Measurements from ENCODE around the gene TPSG1.
"Not testable (repeated sequence)": the region's sequence is repeated elsewhere in the genome, so short reads cannot be mapped to it uniquely, and the experiment has no call there.

Gene TPSG1

DNA sequence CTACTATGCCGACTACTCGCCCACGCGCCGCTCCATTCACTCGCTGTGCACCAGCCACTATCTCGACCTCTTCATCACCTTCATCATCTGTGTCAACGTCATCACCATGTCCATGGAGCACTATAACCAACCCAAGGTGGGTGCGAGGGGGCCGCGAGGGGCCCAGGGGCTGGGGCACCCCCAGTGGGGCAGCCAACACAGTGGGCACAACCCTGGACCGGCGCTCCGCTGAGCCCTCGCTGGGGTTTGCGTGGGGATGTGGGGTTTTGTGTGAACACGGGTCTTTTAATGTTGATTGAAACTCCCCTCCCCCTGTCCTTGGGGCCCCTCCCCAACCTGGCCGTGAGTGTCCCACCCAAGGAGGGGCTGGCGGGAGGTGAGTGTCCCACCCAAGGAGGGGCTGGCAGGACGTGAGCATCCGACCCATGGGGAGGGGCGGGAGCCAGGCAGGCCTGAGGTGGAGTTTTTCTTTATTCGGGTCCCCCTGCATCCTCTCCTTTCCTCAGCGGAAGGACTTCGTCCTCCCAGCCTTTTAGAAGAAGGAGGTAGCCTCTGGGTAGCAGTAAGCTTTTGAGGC lies 11.2 kb downstream of the TPSG1 start:
- no peak for DNase-seq

DNA sequence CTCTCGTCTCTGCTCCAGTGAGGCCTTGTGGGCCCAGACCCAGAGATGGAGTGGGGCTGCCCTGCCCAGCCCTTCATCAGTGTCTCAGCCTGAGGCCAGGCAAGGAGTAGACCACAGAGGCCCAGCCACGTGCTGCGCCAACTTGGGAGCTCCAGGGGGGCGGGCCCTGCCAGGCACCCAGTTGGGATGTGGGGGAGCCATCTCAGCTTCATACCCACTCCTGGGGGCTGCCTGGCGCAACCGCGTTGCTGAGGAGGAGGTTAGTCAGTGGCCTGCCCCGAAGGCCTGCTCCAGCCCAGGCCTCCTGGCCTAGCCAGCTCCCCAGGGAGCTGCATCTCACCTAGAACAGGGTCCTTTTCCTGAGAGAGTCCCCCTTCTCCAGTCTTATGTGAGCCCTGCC lies 11.8 kb downstream of the TPSG1 start:
- no peak for DNase-seq

DNA sequence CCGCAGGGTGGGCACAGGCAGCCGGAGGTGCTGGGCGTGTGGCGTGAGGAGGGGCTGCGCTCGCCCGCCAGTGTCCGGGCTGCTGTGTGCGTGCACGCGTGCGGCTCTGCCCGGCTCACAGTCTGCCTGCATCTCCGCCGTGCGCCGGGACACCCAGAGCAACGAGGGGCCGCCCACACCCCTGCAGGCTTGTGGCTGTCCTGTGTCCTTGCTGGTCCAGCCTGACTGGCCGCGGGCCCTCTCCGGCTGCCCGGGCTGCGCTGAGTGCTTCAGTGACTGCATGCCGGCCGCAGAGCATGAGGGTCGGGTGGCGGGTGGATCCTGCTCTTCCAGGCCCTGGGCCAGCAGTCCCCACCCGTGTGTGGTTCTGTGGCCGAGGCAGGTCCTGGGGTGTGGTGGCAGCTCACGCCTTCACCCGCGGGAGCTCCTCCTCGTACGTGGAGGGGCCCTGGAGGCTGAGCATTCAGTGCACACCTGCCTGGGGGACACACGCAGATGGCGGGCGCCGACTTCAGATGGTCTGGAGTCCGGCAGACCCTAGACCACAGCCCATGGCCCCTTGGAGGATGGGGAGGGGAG lies 12.4 kb downstream of the TPSG1 start:
- DNase-seq, result no peak

DNA sequence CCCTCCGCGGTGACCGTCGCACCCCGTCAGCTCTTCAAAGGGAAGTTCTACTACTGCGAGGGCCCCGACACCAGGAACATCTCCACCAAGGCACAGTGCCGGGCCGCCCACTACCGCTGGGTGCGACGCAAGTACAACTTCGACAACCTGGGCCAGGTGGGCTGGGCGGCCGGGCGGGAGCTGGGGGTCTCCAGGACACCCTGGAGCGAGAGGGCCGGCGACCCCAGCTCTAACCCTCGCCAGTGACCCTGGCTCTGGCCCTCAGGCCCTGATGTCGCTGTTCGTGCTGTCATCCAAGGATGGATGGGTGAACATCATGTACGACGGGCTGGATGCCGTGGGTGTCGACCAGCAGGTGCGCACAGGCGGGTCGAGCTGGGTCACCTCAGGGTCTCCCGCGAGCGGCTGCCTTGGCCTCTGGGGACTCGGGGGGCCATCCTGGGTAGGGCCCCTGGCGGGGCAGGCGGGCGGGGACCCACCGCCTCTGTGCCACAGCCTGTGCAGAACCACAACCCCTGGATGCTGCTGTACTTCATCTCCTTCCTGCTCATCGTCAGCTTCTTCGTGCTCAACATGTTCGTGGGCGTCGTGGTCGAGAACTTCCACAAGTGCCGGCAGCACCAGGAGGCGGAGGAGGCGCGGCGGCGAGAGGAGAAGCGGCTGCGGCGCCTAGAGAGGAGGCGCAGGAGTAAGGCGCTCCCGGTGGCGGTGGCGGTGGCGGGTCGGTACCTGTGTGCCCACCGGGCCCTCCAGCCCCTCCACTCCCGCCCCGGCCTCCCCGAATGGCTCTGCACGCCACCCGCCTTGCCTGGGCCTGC lies 13.4 kb downstream of the TPSG1 start:
- DNase-seq, result no peak

DNA sequence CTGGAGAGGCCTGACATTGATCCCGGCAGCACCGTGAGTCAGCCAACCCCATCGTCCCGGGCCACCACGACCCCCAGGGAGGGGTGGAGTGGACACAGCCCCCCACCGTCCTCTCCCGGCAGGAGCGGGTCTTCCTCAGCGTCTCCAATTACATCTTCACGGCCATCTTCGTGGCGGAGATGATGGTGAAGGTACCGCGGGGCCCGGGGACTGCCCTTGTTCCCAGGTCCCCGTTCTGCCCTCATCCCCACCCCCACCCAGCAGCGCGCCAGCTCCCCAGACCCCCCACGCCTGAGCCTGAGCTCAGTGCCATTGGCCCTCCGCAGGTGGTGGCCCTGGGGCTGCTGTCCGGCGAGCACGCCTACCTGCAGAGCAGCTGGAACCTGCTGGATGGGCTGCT lies 14.6 kb downstream of the TPSG1 start:
- DNase-seq, result no peak

DNA sequence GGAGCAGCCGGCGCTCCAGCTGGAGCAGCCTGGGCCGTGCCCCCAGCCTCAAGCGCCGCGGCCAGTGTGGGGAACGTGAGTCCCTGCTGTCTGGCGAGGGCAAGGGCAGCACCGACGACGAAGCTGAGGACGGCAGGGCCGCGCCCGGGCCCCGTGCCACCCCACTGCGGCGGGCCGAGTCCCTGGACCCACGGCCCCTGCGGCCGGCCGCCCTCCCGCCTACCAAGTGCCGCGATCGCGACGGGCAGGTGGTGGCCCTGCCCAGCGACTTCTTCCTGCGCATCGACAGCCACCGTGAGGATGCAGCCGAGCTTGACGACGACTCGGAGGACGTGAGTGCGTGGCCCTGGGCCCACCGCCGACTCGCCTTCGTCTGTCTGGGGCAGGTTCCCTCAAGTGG lies 16.0 kb downstream of the TPSG1 start:
- no peak for DNase-seq

DNA sequence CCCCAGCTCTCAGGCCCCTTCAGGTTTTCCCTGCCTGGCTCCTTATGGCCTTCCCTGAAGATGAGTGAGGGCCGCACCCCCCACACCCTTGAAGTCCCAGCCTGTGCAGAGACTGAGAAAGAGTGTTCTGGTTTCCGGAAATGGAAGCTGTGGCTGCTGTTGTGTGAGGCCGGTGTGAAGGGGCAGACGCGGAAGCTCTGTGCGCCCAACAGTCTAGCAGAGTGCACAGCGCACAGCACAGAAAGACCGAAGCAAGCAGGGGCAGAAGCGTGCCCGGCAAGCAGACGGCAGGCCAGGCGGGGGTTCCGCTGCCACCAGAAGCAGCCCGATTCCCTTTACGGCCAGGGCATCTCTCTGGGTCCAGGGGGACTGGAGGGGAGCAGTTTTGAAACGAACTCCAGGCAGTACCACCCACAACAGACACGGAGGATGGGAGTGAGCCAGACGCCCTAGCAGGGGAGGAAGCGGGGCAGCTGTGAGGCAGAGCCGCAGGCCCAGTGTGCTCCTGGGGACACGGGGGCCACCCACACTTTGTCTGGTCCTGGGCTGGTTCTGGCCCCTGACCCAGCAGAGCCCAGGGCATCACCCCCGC lies 16.7 kb downstream of the TPSG1 start:
- DNase-seq, result no peak

DNA sequence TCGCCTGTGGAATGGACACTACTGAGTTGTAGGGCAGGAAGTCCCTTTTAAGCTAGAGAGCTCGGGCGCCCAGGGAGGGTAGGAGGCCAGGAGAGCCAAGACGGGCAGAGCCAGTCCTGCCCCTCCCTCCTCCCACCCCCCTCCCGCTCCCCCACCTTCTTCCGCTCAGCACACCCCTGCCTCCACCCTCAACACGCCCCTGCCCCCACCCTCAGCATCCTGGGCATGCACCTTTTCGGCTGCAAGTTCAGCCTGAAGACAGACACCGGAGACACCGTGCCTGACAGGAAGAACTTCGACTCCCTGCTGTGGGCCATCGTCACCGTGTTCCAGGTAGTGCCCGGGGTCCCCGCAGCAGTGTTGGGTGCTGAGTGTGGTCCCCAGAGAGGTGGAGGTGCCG lies 18.3 kb downstream of the TPSG1 start:
- no peak for DNase-seq

DNA sequence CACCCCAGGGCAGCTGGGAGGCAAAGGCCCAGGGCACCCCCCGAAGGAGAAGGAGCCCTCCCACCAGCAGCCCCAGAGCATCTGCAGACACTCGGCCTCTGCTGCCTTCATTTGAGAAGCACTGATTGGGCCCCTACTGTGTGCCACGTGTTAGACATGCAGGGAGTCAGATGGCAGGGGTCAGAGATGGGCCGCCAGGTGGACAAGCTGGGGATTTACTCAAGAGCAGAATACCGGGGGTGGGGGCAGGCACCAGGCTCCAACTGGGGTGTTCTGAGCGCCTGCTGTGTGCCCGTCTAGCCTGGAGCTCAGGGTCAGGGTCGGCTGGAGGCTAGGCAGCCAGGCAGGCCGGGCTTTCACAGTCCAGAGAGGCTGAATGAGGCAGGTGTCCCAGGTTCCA lies 18.7 kb downstream of the TPSG1 start:
- DNase-seq, result no peak

DNA sequence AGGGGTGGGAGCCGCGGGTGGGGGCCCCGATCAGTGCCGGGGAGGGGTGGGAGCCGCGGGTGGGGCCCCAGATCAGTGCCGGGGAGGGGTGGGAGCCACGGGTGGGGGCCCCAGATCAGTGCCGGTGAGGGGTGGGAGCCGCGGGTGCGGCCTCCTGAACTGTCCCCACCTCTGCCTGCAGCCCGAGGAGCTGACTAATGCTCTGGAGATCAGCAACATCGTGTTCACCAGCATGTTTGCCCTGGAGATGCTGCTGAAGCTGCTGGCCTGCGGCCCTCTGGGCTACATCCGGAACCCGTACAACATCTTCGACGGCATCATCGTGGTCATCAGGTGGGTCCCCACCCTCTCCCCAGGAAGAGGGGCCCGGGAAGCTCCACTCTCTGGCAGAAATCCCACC lies 20.1 kb downstream of the TPSG1 start:
- DNase-seq, result no peak

DNA sequence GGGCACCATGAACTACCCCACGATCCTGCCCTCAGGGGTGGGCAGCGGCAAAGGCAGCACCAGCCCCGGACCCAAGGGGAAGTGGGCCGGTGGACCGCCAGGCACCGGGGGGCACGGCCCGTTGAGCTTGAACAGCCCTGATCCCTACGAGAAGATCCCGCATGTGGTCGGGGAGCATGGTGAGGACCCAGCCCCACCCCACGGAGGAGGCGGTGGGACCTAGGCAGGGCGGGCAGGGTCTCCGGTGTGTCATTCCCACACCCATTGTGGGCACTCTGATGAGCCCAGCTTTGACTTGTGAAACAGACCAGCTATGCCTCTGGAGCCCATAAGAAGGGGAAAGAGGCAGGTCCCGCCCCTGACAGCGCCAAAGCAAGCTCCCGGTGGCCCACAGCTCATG lies 22.8 kb downstream of the TPSG1 start:
- no peak for DNase-seq

DNA sequence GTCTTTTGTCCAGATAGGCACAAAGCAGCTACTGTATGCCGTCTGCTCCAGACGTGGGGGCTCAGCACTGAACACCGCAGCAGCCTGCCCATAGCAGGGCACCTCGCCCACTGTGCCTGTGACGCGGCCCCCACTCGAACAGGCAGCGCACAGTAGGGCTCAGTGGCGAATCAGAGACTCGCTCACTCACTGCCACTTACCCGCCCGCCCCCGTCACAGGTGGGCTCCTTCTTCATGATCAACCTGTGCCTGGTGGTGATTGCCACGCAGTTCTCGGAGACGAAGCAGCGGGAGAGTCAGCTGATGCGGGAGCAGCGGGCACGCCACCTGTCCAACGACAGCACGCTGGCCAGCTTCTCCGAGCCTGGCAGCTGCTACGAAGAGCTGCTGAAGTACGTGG lies 23.6 kb downstream of the TPSG1 start:
- DNase-seq, result no peak

DNA sequence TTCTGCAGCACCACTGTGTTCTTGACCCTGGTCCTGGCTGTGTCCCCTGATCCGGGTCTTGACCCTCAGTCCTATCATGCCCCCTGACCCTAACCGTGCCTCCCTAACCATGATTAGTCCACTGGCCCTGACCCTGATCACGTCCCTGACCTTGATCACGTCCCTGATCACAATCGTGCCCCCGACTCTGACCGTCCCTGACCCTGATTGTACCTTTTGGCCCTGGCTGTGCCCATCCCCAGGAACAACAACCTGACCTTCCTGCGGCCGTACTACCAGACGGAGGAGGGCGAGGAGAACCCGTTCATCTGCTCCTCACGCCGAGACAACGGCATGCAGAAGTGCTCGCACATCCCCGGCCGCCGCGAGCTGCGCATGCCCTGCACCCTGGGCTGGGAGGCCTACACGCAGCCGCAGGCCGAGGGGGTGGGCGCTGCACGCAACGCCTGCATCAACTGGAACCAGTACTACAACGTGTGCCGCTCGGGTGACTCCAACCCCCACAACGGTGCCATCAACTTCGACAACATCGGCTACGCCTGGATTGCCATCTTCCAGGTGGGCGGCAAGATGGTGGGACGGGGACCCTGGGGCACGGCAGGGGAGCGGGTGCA lies 24.9 kb downstream of the TPSG1 start:
- DNase-seq, result no peak

DNA sequence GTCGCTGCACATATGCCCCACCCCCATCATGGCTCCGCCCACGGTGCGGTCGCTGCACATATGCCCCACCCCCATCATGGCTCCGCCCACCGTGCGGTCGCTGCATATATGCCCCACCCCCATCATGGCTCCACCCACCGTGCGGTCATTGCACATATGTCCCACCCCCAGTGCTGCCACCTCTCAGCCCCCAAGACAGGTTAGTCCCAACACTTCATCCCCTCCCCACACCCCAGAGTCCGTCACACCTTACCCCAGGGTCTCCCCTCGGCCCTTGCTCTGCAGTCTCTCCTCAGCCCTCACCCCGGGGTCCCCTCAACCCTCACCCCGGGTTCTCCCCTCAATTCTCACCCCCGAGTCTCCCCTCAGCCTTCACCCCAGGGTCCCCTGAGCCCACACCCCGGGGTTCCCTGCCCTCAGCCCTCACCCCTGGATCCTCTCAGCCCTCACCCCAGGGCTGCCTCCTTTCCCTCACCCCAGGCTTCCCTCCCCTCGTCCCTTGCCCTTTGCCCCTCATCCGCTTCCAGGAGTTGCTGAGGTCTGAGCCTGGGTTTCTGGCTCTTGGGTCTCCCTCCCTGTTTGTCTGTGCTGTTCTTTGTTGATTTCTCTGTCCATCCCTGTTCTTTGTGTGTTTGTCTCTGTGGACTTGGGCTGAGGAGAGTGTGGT lies 25.6 kb downstream of the TPSG1 start:
- DNase-seq, result no peak

DNA sequence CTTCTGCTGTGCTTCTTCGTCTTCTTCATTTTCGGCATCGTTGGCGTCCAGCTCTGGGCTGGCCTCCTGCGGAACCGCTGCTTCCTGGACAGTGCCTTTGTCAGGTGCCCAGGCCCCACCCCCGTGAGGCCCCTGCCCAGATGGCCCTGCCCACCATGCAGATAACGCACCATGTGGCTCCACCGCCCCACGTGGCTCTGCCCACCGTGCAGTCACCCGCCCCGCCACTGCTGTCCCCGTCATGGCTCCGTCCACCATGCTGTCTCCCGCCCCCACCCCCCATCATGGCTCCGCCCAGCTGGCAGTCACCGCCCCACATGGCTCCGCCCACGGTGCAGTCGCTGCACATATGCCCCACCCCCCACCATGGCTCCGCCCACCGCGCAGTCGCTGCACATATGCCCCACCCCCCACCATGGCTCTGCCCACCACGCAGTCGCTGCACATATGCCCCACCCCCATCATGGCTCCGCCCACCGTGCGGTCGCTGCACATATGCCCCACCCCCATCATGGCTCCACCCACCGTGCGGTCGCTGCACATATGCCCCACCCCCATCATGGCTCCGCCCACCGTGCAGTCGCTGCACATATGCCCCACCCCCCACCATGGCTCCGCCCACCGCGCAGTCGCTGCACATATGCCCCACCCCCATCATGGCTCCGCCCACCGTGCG lies 26.3 kb downstream of the TPSG1 start:
- not testable (repeated sequence) for DNase-seq

DNA sequence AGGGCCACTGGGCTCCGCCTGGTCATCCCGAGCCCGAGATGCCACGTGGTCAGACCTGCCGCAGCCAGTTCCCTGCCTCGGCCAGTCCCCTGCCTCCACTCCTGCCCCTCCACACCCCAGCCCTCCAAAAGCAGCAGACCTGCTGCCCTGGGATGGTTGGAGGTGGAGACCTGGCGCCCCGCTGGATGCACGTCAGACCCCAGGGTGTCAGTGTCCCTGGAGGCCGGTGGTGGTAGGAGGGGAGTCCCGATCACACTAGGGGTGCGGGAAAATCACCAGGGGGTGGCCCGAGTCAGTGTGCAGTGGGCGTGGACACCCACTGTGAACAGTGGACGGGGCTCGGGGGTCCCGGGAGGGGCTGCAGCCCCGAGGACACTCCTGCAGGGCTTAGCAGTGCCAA lies 26.9 kb downstream of the TPSG1 start:
- DNase-seq, result no peak

DNA sequence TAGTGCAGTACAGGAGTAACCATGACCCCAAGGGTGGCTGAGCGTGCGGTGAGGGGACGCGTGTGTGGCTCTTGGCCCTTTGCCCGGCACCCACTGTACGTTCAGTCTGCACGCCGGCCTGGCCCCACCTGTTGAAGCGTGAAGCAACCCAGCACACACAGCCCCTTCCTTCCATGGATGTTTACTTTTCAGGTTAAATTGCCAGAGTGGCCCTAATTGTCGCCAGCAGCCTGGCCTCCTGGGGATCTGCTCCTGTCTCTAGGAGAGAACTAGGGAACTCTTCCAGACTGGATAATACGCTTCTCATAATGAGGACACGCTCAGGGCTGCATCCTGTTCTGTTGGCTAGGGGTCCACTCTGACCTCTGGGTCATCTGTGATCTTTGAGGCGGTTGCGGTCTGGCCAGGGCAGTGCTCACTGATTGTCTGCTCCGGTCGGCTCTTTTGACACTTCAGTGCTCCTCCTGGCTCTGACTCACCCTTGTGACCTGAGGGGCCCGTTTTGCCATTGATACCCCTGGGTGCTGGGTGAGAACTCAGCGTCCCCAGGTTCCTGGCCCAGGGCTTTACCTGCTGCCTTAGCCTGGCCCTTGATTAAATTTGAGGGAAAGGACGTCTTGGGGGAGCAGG lies 27.7 kb downstream of the TPSG1 start:
- DNase-seq, result no peak

DNA sequence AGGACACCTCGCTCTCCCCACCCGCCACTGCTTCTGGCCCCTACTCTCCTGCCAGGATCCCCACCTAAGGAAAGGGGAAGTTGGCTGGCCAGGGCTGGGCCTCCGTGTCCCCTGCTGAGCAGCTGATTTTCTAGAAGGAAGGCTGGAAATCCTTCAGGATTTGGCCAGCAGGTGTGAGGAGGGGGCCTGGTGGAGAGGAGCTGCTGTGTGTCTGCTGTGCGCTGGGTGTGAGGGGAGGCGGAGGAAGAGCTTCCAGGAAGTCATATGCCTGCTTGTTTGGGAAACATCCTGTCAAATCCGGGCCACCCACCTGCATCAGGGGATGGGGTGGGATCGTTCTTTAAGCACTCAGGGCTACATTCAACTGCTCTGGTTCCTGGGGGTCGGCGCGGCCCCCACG lies 28.6 kb downstream of the TPSG1 start:
- DNase-seq, result no peak

DNA sequence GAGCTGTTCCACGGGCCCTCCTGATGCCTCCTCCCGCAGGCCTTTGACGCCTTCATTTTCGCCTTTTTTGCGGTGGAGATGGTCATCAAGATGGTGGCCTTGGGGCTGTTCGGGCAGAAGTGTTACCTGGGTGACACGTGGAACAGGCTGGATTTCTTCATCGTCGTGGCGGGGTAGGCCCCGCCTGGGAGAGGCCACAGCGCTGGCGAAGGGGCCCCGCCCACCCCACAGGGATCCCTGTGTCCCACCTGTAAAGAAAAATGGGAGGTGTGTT lies 29.7 kb downstream of the TPSG1 start:
- DNase-seq, result no peak

DNA sequence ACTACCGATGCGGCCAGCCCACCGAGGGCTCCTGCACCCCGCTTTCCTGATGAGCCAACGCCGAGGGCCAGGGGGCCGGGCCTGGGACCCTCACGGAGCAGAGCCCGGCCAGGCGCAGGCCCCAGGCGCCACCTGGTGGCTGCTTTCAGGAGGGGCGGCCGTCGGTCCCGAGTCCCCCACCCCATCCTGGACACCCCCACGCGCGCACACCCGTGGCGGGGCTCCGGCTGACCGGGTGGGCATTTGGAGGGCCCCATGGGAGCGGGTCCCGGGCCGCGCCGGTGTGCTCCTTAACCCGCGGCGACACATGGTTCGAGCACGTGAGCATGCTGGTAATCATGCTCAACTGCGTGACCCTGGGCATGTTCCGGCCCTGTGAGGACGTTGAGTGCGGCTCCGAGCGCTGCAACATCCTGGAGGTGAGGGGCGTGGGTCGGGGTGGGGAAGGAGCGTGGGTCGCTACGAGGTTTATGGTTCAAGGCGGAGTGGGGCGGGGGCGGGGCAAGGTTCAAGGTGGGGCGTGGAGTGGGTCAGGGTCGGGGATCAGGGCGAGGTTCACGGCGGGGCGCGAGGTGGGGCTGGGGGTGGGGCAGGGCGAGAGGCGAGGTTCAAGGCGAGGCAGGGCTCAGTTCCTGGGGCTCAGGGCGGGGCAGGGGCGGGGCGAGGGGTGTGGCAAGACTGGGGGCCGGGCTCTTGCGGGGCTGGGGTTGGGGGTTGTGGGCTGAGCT lies 30.2 kb downstream of the TPSG1 start:
- no peak for DNase-seq

DNA sequence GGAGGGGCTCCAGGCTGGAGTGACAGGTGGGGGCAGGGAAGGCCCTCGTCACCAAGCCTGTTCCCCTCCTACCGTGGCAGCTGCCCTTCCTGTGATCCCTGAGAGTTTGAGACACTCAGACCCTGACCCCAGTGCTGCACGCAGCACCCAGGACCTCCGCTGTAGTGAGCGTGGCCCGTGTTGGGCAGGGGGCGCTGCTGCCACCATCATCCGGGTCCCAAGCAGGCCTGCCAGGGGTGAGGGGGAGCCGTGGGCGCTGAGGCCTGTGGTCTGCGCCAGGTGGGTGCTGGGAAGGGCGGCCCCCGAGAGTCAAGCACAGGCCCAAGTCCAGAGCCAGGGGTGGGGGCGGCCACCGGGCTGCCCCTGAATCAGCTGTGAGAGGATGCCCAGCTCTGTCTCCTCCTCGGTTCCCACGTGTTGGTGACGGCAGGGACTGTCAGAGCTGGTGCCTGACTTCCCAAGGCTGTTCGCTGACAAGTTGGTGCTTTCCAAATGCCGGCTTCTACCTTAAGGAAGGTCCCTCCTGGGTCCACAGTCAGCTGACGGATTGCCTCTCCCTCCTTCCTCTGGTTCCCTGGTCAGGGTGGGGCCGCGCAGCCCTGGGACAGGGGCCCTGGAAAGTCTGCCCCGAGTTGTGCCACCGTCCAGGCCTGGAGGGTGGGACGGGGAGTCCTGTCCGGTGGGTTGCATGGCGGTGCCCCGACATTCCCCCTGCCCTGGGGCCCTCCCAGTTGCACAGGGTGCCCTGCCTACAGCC lies 31.1 kb downstream of the TPSG1 start:
- DNase-seq, result no peak

All from inflammatory macrophage treated with lipopolysaccharide for 1 hour (primary cell).